SK-N-SH treated with all-trans-retinoic acid at 6 μM for 48 hours (cell line): Measurements from ENCODE around the gene FBXO17.

Experiments
- ARNTL ChIP-seq: fragments of 450-650 bp; formaldehyde crosslinking; IDR thresholded peaks from 2 replicates; pipeline ENCODE4 v1.5.0; 2020; ENCODE audit warnings: low read depth, mild to moderate bottlenecking, moderate library complexity, borderline replicate concordance
- CSDC2 ChIP-seq: fragments of 250-450 bp; sonication (Bioruptor Pico); IDR thresholded peaks from 2 replicates; pipeline ENCODE4 v1.5.0; 2020; ENCODE audit warnings: mild to moderate bottlenecking, moderate library complexity
- GLIS3 ChIP-seq: fragments of 250-450 bp; sonication (Bioruptor Pico); IDR thresholded peaks from 2 replicates; pipeline ENCODE4 v1.5.0; 2020; ENCODE audit warnings: mild to moderate bottlenecking, moderate library complexity
- OSR1 ChIP-seq: fragments of 250-450 bp; sonication (Bioruptor Pico); IDR thresholded peaks from 2 replicates; pipeline ENCODE4 v1.8.0; 2022; ENCODE audit warnings: moderate library complexity, mild to moderate bottlenecking, inconsistent platforms
- PPARA ChIP-seq: fragments of 250-450 bp; sonication (Bioruptor Pico); IDR thresholded peaks from 2 replicates; pipeline ENCODE4 v1.5.0; 2020; ENCODE audit warnings: mild to moderate bottlenecking, borderline replicate concordance
- TCF4 ChIP-seq: fragments of 250-450 bp; sonication (Bioruptor Pico); IDR thresholded peaks from 2 replicates; pipeline ENCODE4 v1.8.0; 2021; ENCODE audit warnings: mild to moderate bottlenecking, moderate library complexity, borderline replicate concordance
- ZC3H10 ChIP-seq: fragments of 250-450 bp; sonication (Bioruptor Pico); IDR thresholded peaks from 2 replicates; pipeline ENCODE4 v1.5.1; 2021; ENCODE audit warnings: mild to moderate bottlenecking, moderate library complexity
- ZFP30 ChIP-seq: fragments of 450-650 bp; formaldehyde crosslinking; IDR thresholded peaks from 2 replicates; pipeline ENCODE4 v1.5.0; 2022; ENCODE audit warnings: mild to moderate bottlenecking, moderate library complexity
- ZNF8 ChIP-seq: fragments of 450-650 bp; formaldehyde crosslinking; IDR thresholded peaks from 2 replicates; pipeline ENCODE4 v1.5.0; 2020; ENCODE audit warnings: mild to moderate bottlenecking, moderate library complexity
- TF ChIP-seq, protein P1 (sequence below): fragments of 250-450 bp; sonication (Bioruptor Pico); IDR thresholded peaks from 2 replicates; pipeline ENCODE4 v1.8.0; 2021; ENCODE audit warnings: low read depth, mild to moderate bottlenecking, moderate library complexity, borderline replicate concordance
- TF ChIP-seq, protein P2 (sequence below): fragments of 250-450 bp; sonication (Bioruptor Pico); IDR thresholded peaks from 2 replicates; pipeline ENCODE4 v1.5.1; 2020; ENCODE audit warnings: low read depth, mild to moderate bottlenecking, moderate library complexity
- TF ChIP-seq, protein P3 (sequence below): fragments of 250-450 bp; sonication (Bioruptor Pico); IDR thresholded peaks from 2 replicates; pipeline ENCODE4 v1.8.0; 2020; ENCODE audit warnings: mild to moderate bottlenecking, moderate library complexity, borderline replicate concordance

DNA sequence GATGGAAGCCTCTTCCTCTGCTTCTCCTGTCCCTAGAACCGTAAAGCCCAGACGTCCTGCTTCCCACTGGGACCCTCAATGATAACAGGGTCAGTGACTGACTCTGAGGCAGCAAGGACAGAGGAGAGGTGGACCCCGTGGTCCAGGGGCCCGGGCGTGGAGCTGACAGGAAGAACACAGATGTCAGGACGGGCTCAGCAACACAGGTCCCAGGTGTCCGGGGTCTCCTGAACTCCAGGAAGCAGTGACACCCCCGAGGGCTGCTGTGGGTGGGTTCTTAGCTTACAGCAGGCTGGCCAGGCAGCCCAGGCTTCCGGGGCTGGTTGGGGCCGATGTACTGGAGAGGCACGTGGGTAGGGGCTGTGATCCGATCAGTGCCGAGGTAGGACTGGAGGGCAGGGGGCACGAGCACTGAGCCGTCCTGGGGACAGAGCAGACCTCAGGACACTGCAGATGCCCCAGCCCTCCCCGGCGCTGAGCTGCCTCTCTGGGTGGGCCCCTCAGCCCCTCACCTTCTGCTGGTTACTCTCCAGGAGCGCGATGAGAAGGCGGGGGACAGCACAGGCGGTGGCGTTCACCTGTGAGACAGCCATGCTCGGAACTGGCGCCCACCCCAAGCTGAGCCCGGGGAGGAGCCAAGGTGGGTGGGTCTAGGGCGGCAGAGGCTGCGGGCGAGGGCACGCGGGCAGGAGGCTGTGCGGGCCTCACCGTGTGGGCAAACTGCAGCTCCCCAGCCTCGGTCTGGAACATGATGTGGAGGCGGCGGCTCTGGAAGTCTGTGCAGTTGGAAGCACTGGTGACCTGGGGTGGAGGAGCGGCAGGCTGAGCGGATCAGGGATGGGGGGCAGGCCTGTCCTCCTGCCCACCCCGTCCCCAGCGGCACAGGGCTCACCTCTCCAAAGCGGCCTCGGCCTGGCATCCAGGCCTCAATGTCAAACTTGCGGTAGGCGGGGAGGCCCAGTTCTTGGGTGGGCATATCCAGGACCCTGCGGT lies 59.9 kb downstream of the FBXO17 start:
- TF ChIP-seq GLIS3 (CRISPR knock-in tag) (no peak), ZC3H10 (no peak), CSDC2 (CRISPR knock-in tag) (no peak), OSR1 (no peak), PPARA (no peak), ARNTL (no peak), ZNF8 (CRISPR knock-in tag) (no peak), ZFP30 (CRISPR knock-in tag) (no peak), TCF4 (CRISPR knock-in tag) (no peak)
- TF ChIP-seq, protein P1, sequence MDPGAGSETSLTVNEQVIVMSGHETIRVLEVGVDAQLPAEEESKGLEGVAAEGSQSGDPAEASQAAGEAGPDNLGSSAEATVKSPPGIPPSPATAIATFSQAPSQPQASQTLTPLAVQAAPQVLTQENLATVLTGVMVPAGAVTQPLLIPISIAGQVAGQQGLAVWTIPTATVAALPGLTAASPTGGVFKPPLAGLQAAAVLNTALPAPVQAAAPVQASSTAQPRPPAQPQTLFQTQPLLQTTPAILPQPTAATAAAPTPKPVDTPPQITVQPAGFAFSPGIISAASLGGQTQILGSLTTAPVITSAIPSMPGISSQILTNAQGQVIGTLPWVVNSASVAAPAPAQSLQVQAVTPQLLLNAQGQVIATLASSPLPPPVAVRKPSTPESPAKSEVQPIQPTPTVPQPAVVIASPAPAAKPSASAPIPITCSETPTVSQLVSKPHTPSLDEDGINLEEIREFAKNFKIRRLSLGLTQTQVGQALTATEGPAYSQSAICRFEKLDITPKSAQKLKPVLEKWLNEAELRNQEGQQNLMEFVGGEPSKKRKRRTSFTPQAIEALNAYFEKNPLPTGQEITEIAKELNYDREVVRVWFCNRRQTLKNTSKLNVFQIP (CRISPR knock-in tag) = no peak
- TF ChIP-seq, protein P2, sequence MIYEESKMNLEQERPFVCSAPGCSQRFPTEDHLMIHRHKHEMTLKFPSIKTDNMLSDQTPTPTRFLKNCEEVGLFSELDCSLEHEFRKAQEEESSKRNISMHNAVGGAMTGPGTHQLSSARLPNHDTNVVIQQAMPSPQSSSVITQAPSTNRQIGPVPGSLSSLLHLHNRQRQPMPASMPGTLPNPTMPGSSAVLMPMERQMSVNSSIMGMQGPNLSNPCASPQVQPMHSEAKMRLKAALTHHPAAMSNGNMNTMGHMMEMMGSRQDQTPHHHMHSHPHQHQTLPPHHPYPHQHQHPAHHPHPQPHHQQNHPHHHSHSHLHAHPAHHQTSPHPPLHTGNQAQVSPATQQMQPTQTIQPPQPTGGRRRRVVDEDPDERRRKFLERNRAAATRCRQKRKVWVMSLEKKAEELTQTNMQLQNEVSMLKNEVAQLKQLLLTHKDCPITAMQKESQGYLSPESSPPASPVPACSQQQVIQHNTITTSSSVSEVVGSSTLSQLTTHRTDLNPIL (CRISPR knock-in tag) = no peak
- TF ChIP-seq, protein P3, sequence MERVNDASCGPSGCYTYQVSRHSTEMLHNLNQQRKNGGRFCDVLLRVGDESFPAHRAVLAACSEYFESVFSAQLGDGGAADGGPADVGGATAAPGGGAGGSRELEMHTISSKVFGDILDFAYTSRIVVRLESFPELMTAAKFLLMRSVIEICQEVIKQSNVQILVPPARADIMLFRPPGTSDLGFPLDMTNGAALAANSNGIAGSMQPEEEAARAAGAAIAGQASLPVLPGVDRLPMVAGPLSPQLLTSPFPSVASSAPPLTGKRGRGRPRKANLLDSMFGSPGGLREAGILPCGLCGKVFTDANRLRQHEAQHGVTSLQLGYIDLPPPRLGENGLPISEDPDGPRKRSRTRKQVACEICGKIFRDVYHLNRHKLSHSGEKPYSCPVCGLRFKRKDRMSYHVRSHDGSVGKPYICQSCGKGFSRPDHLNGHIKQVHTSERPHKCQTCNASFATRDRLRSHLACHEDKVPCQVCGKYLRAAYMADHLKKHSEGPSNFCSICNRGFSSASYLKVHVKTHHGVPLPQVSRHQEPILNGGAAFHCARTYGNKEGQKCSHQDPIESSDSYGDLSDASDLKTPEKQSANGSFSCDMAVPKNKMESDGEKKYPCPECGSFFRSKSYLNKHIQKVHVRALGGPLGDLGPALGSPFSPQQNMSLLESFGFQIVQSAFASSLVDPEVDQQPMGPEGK = no peak
